Ishikawa (cell line): Measurements from ENCODE around the gene LGR4.
A peak's percentile ranks its signal among the peaks of the same experiment; 100 is the strongest.

Source experiments
- CEBPB ChIP-seq: IDR thresholded peaks from 2 replicates; pipeline ENCODE4 v1.6.1; 2012
- CREB1 ChIP-seq: IDR thresholded peaks from 2 replicates; pipeline ENCODE4 v1.6.1; 2012; ENCODE audit warnings: low read depth
- EGR1 ChIP-seq: IDR thresholded peaks from 2 replicates; pipeline ENCODE4 v1.6.1; 2012
- EP300 ChIP-seq: IDR thresholded peaks from 2 replicates; pipeline ENCODE4 v1.6.1; 2012; ENCODE audit warnings: borderline replicate concordance
- FOXM1 ChIP-seq: IDR thresholded peaks from 2 replicates; pipeline ENCODE4 v1.6.1; 2012; ENCODE audit warnings: low read depth, borderline replicate concordance
- NFIC ChIP-seq: IDR thresholded peaks from 2 replicates; pipeline ENCODE4 v1.6.1; 2012
- RAD21 ChIP-seq: IDR thresholded peaks from 2 replicates; pipeline ENCODE4 v1.6.1; 2012; ENCODE audit warnings: low read depth
- TAF1 ChIP-seq: IDR thresholded peaks from 2 replicates; pipeline ENCODE4 v1.6.1; 2012; ENCODE audit warnings: low read depth, mild to moderate bottlenecking
- TCF12 ChIP-seq: IDR thresholded peaks from 2 replicates; pipeline ENCODE4 v1.6.1; 2012; ENCODE audit warnings: low read depth
- TEAD4 ChIP-seq: IDR thresholded peaks from 2 replicates; pipeline ENCODE4 v1.6.1; 2012
- YY1 ChIP-seq: IDR thresholded peaks from 2 replicates; pipeline ENCODE4 v1.6.1; 2012; ENCODE audit warnings: low read depth
- ZBTB7A ChIP-seq: IDR thresholded peaks from 2 replicates; pipeline ENCODE4 v1.6.1; 2012; ENCODE audit warnings: low read depth
- TF ChIP-seq, protein P1 (sequence below): IDR thresholded peaks from 2 replicates; pipeline ENCODE4 v1.6.1; 2012
- TF ChIP-seq, protein P2 (sequence below): IDR thresholded peaks from 2 replicates; pipeline ENCODE4 v1.6.1; 2012
- TF ChIP-seq, protein P3 (sequence below): IDR thresholded peaks from 2 replicates; pipeline ENCODE4 v1.6.1; 2012; ENCODE audit warnings: low read depth, mild to moderate bottlenecking

The LGR4 gene

DNA sequence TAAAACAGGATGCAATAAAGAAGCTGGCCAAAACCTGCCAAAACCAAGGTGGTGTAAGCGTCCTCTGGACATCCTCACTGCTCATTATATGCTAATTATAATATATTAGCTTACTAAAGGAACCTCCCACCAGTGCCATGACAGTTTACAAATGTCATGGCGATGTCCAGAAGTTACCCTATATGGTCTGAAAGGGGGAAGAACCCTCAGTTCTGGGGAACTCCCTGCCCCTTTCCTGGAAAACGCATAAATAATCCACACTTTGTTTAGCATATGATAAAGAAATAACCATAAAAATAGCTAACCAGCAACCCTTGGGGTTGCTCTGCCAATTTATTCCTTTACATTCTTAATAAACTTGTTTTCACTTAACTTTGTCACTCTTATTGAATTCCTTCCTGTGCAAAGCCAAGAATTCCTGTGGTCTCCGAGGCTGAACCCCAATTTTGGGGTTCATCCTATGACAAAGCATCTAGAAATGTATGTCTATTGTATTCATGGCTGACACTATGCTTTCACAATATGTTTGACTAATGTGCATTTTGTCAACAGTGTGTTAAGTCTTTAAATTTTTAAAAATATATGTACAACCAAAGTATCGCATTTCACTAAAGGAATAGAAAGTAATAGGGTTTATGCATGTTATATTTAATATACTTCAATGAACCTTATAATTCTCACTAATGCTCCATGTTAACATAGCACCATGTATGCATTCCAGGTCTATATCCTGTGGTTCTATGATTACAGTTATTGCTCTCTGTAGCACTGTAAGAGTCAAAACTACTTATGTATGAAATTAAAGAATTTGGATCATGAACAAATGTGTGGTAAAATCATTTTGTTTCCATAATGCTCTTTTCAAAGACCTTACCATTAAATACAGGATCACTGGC is 25.1 kb downstream of the LGR4 start:
- TF ChIP-seq YY1 = no peak
- no peak for TF ChIP-seq RAD21
- no peak for TF ChIP-seq TAF1
- no peak for TF ChIP-seq EGR1
- TF ChIP-seq ZBTB7A = no peak
- TF ChIP-seq TCF12 = no peak
- TF ChIP-seq TEAD4 = no peak
- TF ChIP-seq CREB1 = no peak

DNA sequence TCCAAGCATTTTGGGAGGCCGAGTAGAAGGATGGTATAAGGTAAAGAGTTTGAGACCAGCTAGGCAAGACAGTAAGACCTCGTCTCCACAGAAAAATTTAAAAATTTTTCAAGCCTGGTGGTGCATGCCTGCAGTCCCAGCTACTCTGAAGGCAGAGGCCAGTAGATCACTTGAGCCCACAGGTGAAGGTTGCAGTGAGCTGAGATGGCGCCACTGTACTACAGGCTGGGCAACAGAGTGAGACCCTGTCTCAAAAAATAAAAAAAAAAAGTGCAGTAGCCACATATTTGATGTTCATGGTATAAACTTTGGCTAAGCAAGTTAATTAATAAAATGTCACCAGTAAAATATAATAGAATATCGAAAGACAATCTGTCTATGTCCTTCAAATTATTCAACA is 27.0 kb downstream of the LGR4 start:
- TF ChIP-seq RAD21 (no peak), CREB1 (no peak), EGR1 (no peak), TAF1 (no peak), FOXM1 (no peak), TCF12 (no peak), ZBTB7A (no peak), TEAD4 (no peak), NFIC (no peak), EP300 (no peak)
- TF ChIP-seq, protein P1, sequence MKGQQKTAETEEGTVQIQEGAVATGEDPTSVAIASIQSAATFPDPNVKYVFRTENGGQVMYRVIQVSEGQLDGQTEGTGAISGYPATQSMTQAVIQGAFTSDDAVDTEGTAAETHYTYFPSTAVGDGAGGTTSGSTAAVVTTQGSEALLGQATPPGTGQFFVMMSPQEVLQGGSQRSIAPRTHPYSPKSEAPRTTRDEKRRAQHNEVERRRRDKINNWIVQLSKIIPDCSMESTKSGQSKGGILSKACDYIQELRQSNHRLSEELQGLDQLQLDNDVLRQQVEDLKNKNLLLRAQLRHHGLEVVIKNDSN = no peak
- TF ChIP-seq, protein P2, sequence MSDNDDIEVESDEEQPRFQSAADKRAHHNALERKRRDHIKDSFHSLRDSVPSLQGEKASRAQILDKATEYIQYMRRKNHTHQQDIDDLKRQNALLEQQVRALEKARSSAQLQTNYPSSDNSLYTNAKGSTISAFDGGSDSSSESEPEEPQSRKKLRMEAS = no peak
- TF ChIP-seq, protein P3, sequence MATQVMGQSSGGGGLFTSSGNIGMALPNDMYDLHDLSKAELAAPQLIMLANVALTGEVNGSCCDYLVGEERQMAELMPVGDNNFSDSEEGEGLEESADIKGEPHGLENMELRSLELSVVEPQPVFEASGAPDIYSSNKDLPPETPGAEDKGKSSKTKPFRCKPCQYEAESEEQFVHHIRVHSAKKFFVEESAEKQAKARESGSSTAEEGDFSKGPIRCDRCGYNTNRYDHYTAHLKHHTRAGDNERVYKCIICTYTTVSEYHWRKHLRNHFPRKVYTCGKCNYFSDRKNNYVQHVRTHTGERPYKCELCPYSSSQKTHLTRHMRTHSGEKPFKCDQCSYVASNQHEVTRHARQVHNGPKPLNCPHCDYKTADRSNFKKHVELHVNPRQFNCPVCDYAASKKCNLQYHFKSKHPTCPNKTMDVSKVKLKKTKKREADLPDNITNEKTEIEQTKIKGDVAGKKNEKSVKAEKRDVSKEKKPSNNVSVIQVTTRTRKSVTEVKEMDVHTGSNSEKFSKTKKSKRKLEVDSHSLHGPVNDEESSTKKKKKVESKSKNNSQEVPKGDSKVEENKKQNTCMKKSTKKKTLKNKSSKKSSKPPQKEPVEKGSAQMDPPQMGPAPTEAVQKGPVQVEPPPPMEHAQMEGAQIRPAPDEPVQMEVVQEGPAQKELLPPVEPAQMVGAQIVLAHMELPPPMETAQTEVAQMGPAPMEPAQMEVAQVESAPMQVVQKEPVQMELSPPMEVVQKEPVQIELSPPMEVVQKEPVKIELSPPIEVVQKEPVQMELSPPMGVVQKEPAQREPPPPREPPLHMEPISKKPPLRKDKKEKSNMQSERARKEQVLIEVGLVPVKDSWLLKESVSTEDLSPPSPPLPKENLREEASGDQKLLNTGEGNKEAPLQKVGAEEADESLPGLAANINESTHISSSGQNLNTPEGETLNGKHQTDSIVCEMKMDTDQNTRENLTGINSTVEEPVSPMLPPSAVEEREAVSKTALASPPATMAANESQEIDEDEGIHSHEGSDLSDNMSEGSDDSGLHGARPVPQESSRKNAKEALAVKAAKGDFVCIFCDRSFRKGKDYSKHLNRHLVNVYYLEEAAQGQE = no peak

DNA sequence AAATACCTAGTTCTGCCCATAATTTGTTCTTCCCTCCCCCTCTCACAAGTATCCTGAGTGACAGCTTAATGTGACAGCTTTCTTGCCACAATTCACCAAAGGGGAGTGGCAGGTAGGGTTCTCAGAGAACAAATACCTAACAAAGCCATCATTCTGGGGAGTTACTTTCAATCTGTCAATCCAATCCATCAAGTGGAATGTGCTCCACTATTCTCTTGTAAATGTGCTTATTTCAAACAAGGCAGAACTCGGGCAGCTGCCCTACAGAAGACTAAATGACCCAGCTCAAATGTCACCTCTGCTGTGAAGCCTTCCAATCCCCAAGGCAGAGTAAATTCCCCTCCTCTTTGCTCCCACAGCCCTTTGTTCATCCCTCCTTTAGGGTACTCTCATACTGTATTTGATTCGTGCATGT is 27.8 kb downstream of the LGR4 start:
- TF ChIP-seq, protein P3 = no peak
- TF ChIP-seq CEBPB (0 out of 2 replicates have a peak, but pooled peaks have one; percentile 8), TCF12 (peak; percentile 63), EP300 (peak; percentile 15; the same call in 1 of the 2 replicates), EGR1 (no peak), TEAD4 (peak; percentile 57)

DNA sequence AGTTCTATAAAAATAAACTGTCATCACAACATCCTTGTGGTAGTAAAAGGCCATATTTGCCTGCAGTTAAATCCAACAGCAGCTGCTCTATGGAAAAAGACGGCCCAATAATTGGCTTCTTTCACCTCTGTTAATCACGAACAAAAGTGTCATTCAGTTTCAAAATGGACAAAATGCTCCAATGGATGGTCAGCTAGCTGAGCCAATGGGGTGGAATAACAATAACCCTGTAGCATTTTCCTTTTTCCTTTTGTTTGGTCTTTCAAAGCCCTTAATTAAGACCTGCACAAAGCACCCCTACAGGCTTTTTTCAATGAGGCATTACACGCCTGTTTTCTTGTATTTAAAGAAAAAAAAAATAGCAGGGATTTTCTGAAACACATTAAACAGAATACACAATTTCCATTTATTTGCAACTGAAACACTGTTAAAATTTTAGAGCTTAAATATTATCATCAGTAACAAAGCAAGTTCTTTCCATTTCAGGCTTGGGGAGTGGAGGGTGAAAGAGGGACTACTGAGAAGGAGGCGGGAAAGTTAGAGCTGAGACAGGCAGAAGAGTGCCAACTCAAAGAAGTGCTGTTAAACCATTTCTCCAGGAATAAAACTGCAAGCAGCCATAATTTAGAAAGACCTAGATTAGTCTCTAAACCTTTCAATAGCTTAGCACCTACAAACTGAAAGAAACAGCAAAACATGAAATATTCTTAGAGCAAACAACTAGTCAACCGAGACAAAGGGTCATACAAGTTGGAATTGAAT is 28.7 kb downstream of the LGR4 start:
- TF ChIP-seq, protein P1 = no peak
- TF ChIP-seq, protein P2 = no peak
- TF ChIP-seq YY1 (no peak), EP300 (peak; percentile 13; the same call in 1 of the 2 replicates), TEAD4 (no peak), TCF12 (0 out of 2 replicates have a peak, but pooled peaks have one; percentile 27), RAD21 (no peak), EGR1 (no peak), FOXM1 (no peak), TAF1 (no peak)
- TF ChIP-seq, protein P3 = no peak
